Thyroid gland (tissue), 4 donors: Measurements from ENCODE around the gene CMTM1.

Experiments
- CTCF ChIP-seq, 6 experiments: fragments of 200-600 bp in 3 of 6; fragments of 450-650 bp in 3 of 6; sonication (generic) in 3 of 6; IDR thresholded peaks; one replicate each; pipeline ENCODE4 v1.5.1; 2016 to 2019; ENCODE audit warnings: antibody characterized with exemption in 6 of 6, mild to moderate bottlenecking in 2 of 6, inconsistent platforms in 1 of 6, moderate library complexity in 1 of 6
- POLR2A ChIP-seq, 2 donors: fragments of 450-650 bp; IDR thresholded peaks; one replicate each; pipeline ENCODE4 v1.6.1; 2017; ENCODE audit warnings: antibody characterized with exemption in 2 of 2, mild to moderate bottlenecking in 2 of 2, moderate library complexity in 1 of 2

GRCh38 chr16:66548068-66548467 lies 18.2 kb upstream of the CMTM1 start:
- TF ChIP-seq CTCF (IDR thresholded peaks at IDR 0.05) (no peak), POLR2A (IDR thresholded peaks at IDR 0.05) (no peak)
